Muscle layer of colon (tissue), 2 donors: ENCODE results near the gene POLRMT.
A peak's percentile ranks its signal among the peaks of the same experiment; 100 is the strongest.

Experiments
- H3K27ac ChIP-seq: one replicate; pipeline ENCODE4 v1.7.0; 2013; ENCODE audit warnings: low read depth, mild to moderate bottlenecking, low read length, moderate library complexity
- H3K27me3 ChIP-seq, 2 donors: one replicate each; pipeline ENCODE4 v1.7.0; 2013; ENCODE audit warnings: low read length in 2 of 2, mild to moderate bottlenecking in 2 of 2; ENCODE audit not compliant: insufficient read depth in 2 of 2, control insufficient read depth in 1 of 2
- H3K36me3 ChIP-seq: one replicate; pipeline ENCODE4 v1.7.0; 2013; ENCODE audit warnings: mild to moderate bottlenecking, low read length; ENCODE audit not compliant: insufficient read depth
- H3K4me1 ChIP-seq: one replicate; pipeline ENCODE4 v1.7.0; 2013; ENCODE audit warnings: mild to moderate bottlenecking, low read length; ENCODE audit not compliant: insufficient read depth
- H3K4me3 ChIP-seq, 2 donors: one replicate each; pipeline ENCODE4 v1.7.0; 2013; ENCODE audit warnings: low read length in 2 of 2, low read depth in 1 of 2, mild to moderate bottlenecking in 1 of 2, moderate library complexity in 1 of 2
- H3K9ac ChIP-seq: one replicate; pipeline ENCODE4 v1.7.0; 2013; ENCODE audit warnings: low read length
- H3K9me3 ChIP-seq: one replicate; pipeline ENCODE4 v1.7.0; 2013; ENCODE audit warnings: mild to moderate bottlenecking, low read length
- donor health status: abdominal sarcoma.
- donor health status: Adenocarcinoma of cecum.

Gene POLRMT

GRCh38 chr19:633068-633785, at the start of gene POLRMT:
TSS of gene POLRMT (minus strand) at chr19:633537. CDS start at chr19:633512, 25 bp downstream.
- Histone ChIP-seq H3K27me3 (no peaks in the 10 kb centered on the region), H3K4me3 (peak within 1 kb of the TSS; percentile 91 to 95), H3K27ac (peak within 1 kb of the TSS; percentile 66), H3K36me3 (no peaks in the 10 kb centered on the region), H3K9ac (peak within 1 kb of the TSS; percentile 63), H3K4me1 (peaks cover 17% of the 10 kb centered on the region), H3K9me3 (no peaks in the 10 kb centered on the region)

- no peaks in the 10 kb centered on the region for H3K9me3 ChIP-seq
- H3K27ac ChIP-seq = no peak overlapping the region
- H3K4me1 ChIP-seq = peaks cover 15% of the 10 kb centered on the region
- H3K36me3 ChIP-seq = no peaks in the 10 kb centered on the region
- H3K27me3 ChIP-seq = no peaks in the 10 kb centered on the region
- no peak overlapping the region for H3K4me3 ChIP-seq
- no peak overlapping the region for H3K9ac ChIP-seq
Measured at GRCh38 chr19:682678-683320, 49.5 kb upstream of the POLRMT start.

GRCh38 chr19:681029-682019, 48.0 kb upstream of the POLRMT start:
- H3K4me3 ChIP-seq = peak overlapping the region; percentile 32 to 55

GRCh38 chr19:680287-681028, 47.1 kb upstream of the POLRMT start:
- Histone ChIP-seq H3K9me3 (no peaks in the 10 kb centered on the region), H3K4me1 (peaks cover 21% of the 10 kb centered on the region), H3K9ac (no peak overlapping the region), H3K27me3 (peaks cover 0 to 6% of the 10 kb centered on the region in 2 donors), H3K36me3 (no peaks in the 10 kb centered on the region), H3K27ac (peak overlapping the region; percentile 91), H3K4me3 (peak overlapping the region; percentile 55 to 79)

More at GRCh38 chr19:681029-682019, 48.0 kb upstream of the POLRMT start:
- Histone ChIP-seq H3K27ac (peak overlapping the region; percentile 91), H3K4me1 (peaks cover 17% of the 10 kb centered on the region), H3K36me3 (no peaks in the 10 kb centered on the region), H3K27me3 (peaks cover 0 to 6% of the 10 kb centered on the region in 2 donors), H3K9me3 (no peaks in the 10 kb centered on the region), H3K9ac (no peak overlapping the region)

GRCh38 chr19:679418-680286, 46.3 kb upstream of the POLRMT start:
- Histone ChIP-seq H3K27ac (peak overlapping the region; percentile 91), H3K4me1 (peaks cover 21% of the 10 kb centered on the region), H3K36me3 (no peaks in the 10 kb centered on the region), H3K27me3 (peaks cover 0 to 6% of the 10 kb centered on the region in 2 donors), H3K9me3 (no peaks in the 10 kb centered on the region), H3K9ac (peak overlapping the region; percentile 53), H3K4me3 (peak overlapping the region; percentile 58 to 79)

GRCh38 chr19:678791-679388, 45.6 kb upstream of the POLRMT start:
- peaks cover 0 to 6% of the 10 kb centered on the region in 2 donors for H3K27me3 ChIP-seq
- peak overlapping the region; percentile 53 for H3K9ac ChIP-seq
- H3K9me3 ChIP-seq = no peaks in the 10 kb centered on the region
- no peaks in the 10 kb centered on the region for H3K36me3 ChIP-seq
- peak overlapping the region; percentile 73 for H3K27ac ChIP-seq
- H3K4me1 ChIP-seq = peaks cover 21% of the 10 kb centered on the region
- peak overlapping the region in 1 of 2 donors; percentile 58 for H3K4me3 ChIP-seq

GRCh38 chr19:677601-678436, 44.5 kb upstream of the POLRMT start:
- H3K4me3 ChIP-seq = peak overlapping the region in 1 of 2 donors; percentile 17

GRCh38 chr19:677201-677600, 43.9 kb upstream of the POLRMT start:
- H3K27ac ChIP-seq = peak overlapping the region; percentile 78
- no peaks in the 10 kb centered on the region for H3K36me3 ChIP-seq
- peaks cover 0 to 6% of the 10 kb centered on the region in 2 donors for H3K27me3 ChIP-seq
- H3K4me3 ChIP-seq = peak overlapping the region in 1 of 2 donors; percentile 47
- H3K4me1 ChIP-seq = peaks cover 21% of the 10 kb centered on the region
- H3K9me3 ChIP-seq = no peaks in the 10 kb centered on the region
- peak overlapping the region; percentile 61 for H3K9ac ChIP-seq

More at GRCh38 chr19:677601-678436, 44.5 kb upstream of the POLRMT start:
- Histone ChIP-seq H3K9ac (no peak overlapping the region), H3K9me3 (no peaks in the 10 kb centered on the region), H3K36me3 (no peaks in the 10 kb centered on the region), H3K4me1 (peaks cover 21% of the 10 kb centered on the region), H3K27me3 (peaks cover 0 to 6% of the 10 kb centered on the region in 2 donors), H3K27ac (peak overlapping the region; percentile 78)
